B cell (primary cell): ENCODE measurements around the gene MFAP1. TPM values are rescaled to one million over a fixed set of nuclear protein-coding genes. Genes with fewer than 3 reads are reported as not detected.
"Not testable (repeated sequence)": the region's sequence is repeated elsewhere in the genome, so short reads cannot be mapped to it uniquely, and the experiment has no call there.

ENCODE experiments used
- ATAC-seq: fragments of 200-7000 bp; cut with Tn5 transposase; one replicate; pipeline ENCODE4 v1.10.0; 2021; ENCODE audit warnings: low read depth, mild to moderate bottlenecking, moderate number of reproducible peaks, moderate library complexity
- CTCF ChIA-PET: fragments of 350-600 bp; sonication (Branson Sonifier 250); formaldehyde crosslinking; loops from one replicate; lab custom pipeline; 2021; ENCODE audit warnings: antibody characterized with exemption, inconsistent platforms; lab: Charles Lee
- POLR2A ChIA-PET: fragments of 350-600 bp; sonication (Branson Sonifier 250); formaldehyde crosslinking; loops from one replicate; lab custom pipeline; 2021; ENCODE audit warnings: antibody characterized with exemption; lab: Charles Lee
- DNase-seq: peaks from one replicate; pipeline ENCODE4 v3.0.0; 2013
- H2AFZ ChIP-seq: 2 replicates; pipeline ENCODE4 v1.6.1; 2012; ENCODE audit warnings: mild to moderate bottlenecking, low read depth, low read length; ENCODE audit not compliant: insufficient read depth, poor library complexity, severe bottlenecking
- H3K27ac ChIP-seq, 2 donors: 1 replicate in 1 of 2; 2 replicates in 1 of 2; pipeline ENCODE4 v1.5.1; 2012 to 2013; ENCODE audit warnings: low read length in 2 of 2, mild to moderate bottlenecking in 2 of 2, moderate library complexity in 1 of 2
- H3K27me3 ChIP-seq, 4 experiments: fragments of 200-600 bp in 1 of 4; sonication (generic) in 1 of 4; replicated peaks in 1 of 4; 1 replicate in 2 of 4; 2 replicates in 2 of 4; pipeline versions ENCODE4 v1.6.1 to v1.7.0; 2013 to 2016; ENCODE audit warnings: low read length in 3 of 4, mild to moderate bottlenecking in 2 of 4, mixed read lengths in 1 of 4, moderate library complexity in 1 of 4; ENCODE audit not compliant: insufficient read depth in 4 of 4, control insufficient read depth in 3 of 4; ENCODE audit errors: control extremely low read depth in 1 of 4
- H3K36me3 ChIP-seq, 2 experiments: replicated peaks in 1 of 2; 1 replicate in 1 of 2; 2 replicates in 1 of 2; pipeline versions ENCODE4 v1.6.1 to v1.7.1; 2013; ENCODE audit warnings: low read length in 1 of 2; ENCODE audit not compliant: insufficient read depth in 2 of 2, control insufficient read depth in 1 of 2; ENCODE audit errors: control extremely low read depth in 1 of 2, extremely low read depth in 1 of 2
- H3K4me1 ChIP-seq, 2 donors: fragments of 200-600 bp in 1 of 2; sonication (generic) in 1 of 2; 1 replicate in 1 of 2; 2 replicates in 1 of 2; pipeline versions ENCODE4 v1.5.1 to v1.6.1; 2013 to 2017; ENCODE audit warnings: low read length in 2 of 2; ENCODE audit not compliant: control insufficient read depth in 2 of 2, insufficient read depth in 2 of 2
- H3K4me2 ChIP-seq: replicated peaks from 2 replicates; pipeline ENCODE3; 2012; ENCODE audit warnings: mild to moderate bottlenecking, low read depth, low read length; ENCODE audit not compliant: poor library complexity, severe bottlenecking
- H3K4me3 ChIP-seq, 5 experiments: fragments of 200-600 bp in 1 of 5; sonication (generic) in 1 of 5; 1 replicate in 3 of 5; 2 replicates in 2 of 5; pipeline versions ENCODE4 v1.5.1 to v1.7.0; 2011 to 2016; ENCODE audit warnings: low read length in 4 of 5, mild to moderate bottlenecking in 4 of 5, low read depth in 2 of 5, control low read depth in 1 of 5, moderate library complexity in 1 of 5; ENCODE audit not compliant: insufficient read depth in 1 of 5; ENCODE audit errors: control extremely low read depth in 1 of 5, extremely low read depth in 1 of 5
- H3K79me2 ChIP-seq: fragments of 200-600 bp; sonication (generic); one replicate; pipeline ENCODE4 v1.6.0; 2016; ENCODE audit warnings: low read length; ENCODE audit not compliant: control insufficient read depth, insufficient read depth
- H3K9ac ChIP-seq: fragments of 200-600 bp; sonication (generic); 2 replicates; pipeline ENCODE4 v1.6.1; 2017; ENCODE audit warnings: mild to moderate bottlenecking, low read length, moderate library complexity
- H3K9me3 ChIP-seq, 3 donors: one replicate each; pipeline versions ENCODE4 v1.6.1 to v1.7.1; 2013; ENCODE audit warnings: low read length in 2 of 3; ENCODE audit not compliant: control insufficient read depth in 2 of 3, insufficient read depth in 1 of 3; ENCODE audit errors: control extremely low read depth in 1 of 3
- H4K20me1 ChIP-seq: 2 replicates; pipeline ENCODE4 v1.6.0; 2012; ENCODE audit warnings: mild to moderate bottlenecking, low read length; ENCODE audit not compliant: insufficient read depth, control insufficient read depth, poor library complexity, severe bottlenecking
- H3K27ac Mint-ChIP-seq: one replicate; pipeline ENCODE4 v1.8.0; 2021; ENCODE audit warnings: mixed read lengths
- H3K27me3 Mint-ChIP-seq: one replicate; pipeline ENCODE4 v1.8.0; 2021; ENCODE audit warnings: mixed read lengths
- H3K4me1 Mint-ChIP-seq: one replicate; pipeline ENCODE4 v1.8.0; 2021; ENCODE audit warnings: mixed read lengths
- H3K4me3 Mint-ChIP-seq: one replicate; pipeline ENCODE4 v1.8.0; 2021; ENCODE audit warnings: mixed read lengths
- H3K9me3 Mint-ChIP-seq: one replicate; pipeline ENCODE4 v1.8.0; 2022; ENCODE audit warnings: mixed read lengths; ENCODE audit not compliant: insufficient read depth
- WGBS: methylation state at CpG from one replicate; pipeline ENCODE4 v1.1.5; 2013; ENCODE audit warnings: missing lambda C conversion rate; ENCODE audit not compliant: insufficient coverage; 5-methylcytosine and 5-hydroxymethylcytosine counted together
- intact Hi-C: fragments of 100-400 bp; cut with micrococcal nuclease; formaldehyde crosslinking; loops from one replicate; pipeline ENCODE4 v1.10.0; 2022
- polyA plus RNA-seq: library from polyadenylated mRNA; depleted of rRNA; stranded (reverse); fragments of >200 nt; gene quantifications from 2 replicates; pipeline ENCODE4 v1.2.3, GENCODE V29; 2012
- total RNA-seq, 2 donors: library from RNA; stranded (reverse); fragments of 120-200 nt in 1 of 2; gene quantifications; 1 replicate in 1 of 2; 2 replicates in 1 of 2; pipeline versions ENCODE4 v1.2.3 to v1.2.4, GENCODE V29; 2013 to 2022

Gene MFAP1
- total and polyA plus RNA-seq, 2 donors (not counting 1 experiment from before 2014, with no cell fraction given): 3.4 to 22.1 TPM

DNA sequence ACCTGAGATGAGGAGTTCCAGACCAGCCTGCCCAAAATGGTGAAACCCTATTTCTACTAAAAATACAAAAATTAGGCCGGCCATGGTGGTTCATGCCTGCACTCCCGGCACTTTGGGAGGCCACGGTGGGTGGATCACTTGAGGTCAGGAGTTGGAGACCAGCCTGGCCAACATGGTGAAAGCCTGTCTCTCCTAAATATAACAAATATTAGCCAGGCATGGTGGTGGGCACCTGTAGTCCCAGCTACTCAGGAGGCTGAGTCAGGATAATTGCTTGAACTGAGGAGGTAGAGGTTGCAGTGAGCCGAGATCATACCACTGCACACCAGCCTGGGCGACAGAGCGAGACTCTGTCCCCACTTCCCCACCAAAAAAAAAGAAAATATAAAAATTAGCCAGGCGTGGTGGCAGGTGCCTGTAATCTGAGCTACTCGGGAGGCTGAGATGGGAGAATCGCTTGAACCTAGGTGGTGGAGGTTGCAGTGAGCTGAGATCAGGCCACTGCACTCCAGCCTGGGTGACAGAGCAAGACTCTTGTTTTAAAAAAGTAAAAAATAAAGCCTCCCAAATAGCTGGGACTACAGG is 6.3 kb upstream of the MFAP1 start:
- H4K20me1 ChIP-seq, H3K27me3 Mint-ChIP-seq, H3K9me3 ChIP-seq, H3K9me3 Mint-ChIP-seq, H3K4me3 ChIP-seq, H3K27me3 ChIP-seq, intact Hi-C loops, H3K4me2 ChIP-seq, ATAC-seq, H3K27ac ChIP-seq, H3K27ac Mint-ChIP-seq, H3K4me3 Mint-ChIP-seq, H3K36me3 ChIP-seq, POLR2A ChIA-PET, H2AFZ ChIP-seq, H3K9ac ChIP-seq, DNase-seq: not testable (repeated sequence)
- peaks cover 20% of the 10 kb centered on the region for H3K79me2 ChIP-seq
- 41% methylated on average over 3 of the region's 9 CpGs for WGBS
- CTCF ChIA-PET: interaction anchor here (0.9 kb wide), 1 partner anchor 54 kb away, joined by 3 read pairs; the partner anchor contains the start of gene ELL3
- peaks cover 41% of the 10 kb centered on the region for H3K4me1 Mint-ChIP-seq
- H3K4me1 ChIP-seq: peaks cover 22 to 41% of the 10 kb centered on the region in 2 donors

DNA sequence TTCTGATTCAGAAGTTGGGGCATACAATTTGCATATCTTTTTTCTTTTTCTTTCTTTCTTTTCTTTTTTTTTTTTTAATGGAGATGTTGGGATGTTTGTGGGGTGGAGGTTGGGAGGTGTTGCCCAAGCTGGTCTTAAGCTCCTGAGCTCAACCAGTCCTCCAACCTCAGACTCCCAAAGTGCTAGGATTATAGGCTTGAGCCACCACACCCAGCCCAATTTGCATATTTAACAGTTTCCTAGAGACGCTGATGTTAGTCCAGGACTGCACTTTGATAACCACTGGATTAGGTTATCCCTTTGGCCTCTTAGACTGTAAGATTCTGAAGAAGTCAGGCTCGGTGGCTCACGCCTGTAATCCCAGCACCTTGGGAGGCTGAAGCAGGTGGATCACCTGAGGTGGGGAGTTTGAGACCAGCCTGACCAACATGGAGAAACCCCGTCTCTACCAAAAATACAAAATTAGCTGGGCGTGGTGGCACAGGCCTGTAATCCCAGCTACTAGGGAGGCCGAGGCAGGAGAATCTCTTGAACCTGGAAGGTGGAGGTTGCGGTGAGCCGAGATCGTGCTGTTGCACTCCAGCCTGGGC is 5.6 kb upstream of the MFAP1 start:
- DNase-seq, H3K27ac Mint-ChIP-seq, H4K20me1 ChIP-seq, H3K9ac ChIP-seq, H3K36me3 ChIP-seq, H3K27me3 Mint-ChIP-seq, H3K4me3 ChIP-seq, H3K9me3 ChIP-seq, H3K9me3 Mint-ChIP-seq, CTCF ChIA-PET, H3K27ac ChIP-seq, ATAC-seq, H3K4me3 Mint-ChIP-seq, H2AFZ ChIP-seq, H3K27me3 ChIP-seq, H3K4me2 ChIP-seq: not testable (repeated sequence)
- Histone ChIP-seq H3K4me1 (peaks cover 22 to 44% of the 10 kb centered on the region in 2 donors), H3K79me2 (peaks cover 27% of the 10 kb centered on the region)
- POLR2A ChIA-PET: interaction anchor here (0.7 kb wide), 1 partner anchor 8 kb away, joined by 4 read pairs; no protein-coding TSS in a partner anchor
- intact Hi-C loops: loop anchor here (5.0 kb wide), 2 partner anchors 597 to 707 kb away; partner anchors contain the start of genes CTDSPL2 and EIF3J
- 92% methylated on average over 4 of the region's 9 CpGs for WGBS
- H3K4me1 Mint-ChIP-seq: peaks cover 42% of the 10 kb centered on the region
